NT2/D1 (cell line): ENCODE results near the gene FAM50B.
"Not testable (repeated sequence)": the region's sequence is repeated elsewhere in the genome, so short reads cannot be mapped to it uniquely, and the experiment has no call there.

Experiments used
- SUZ12 ChIP-seq: IDR thresholded peaks from 2 replicates; pipeline ENCODE4 v1.6.1; 2011; ENCODE audit not compliant: insufficient read length, insufficient read depth; ENCODE audit errors: extremely low read depth
- YY1 ChIP-seq: IDR thresholded peaks from 2 replicates; pipeline ENCODE4 v1.6.1; 2011; ENCODE audit not compliant: insufficient read length, insufficient read depth

DNA sequence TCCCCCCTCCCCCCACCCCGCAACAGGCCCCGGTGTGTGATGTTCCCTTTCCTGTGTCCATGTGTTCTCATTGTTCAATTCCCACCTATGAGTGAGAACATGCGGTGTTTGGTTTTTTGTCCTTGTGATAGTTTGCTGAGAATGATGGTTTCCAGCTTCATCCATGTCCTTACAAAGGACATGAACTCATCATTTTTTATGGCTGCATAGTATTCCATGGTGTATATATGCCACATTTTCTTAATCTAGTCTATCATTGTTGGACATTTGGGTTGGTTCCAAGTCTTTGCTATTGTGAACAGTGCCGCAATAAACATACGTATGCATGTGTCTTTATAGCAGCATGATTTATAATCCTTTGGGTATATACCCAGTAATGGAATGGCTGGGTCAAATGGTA lies 14.1 kb downstream of the FAM50B start:
- TF ChIP-seq YY1, SUZ12: not testable (repeated sequence)
